ENCODE data around the gene TWIST2.

TWIST2 gene

DNA sequence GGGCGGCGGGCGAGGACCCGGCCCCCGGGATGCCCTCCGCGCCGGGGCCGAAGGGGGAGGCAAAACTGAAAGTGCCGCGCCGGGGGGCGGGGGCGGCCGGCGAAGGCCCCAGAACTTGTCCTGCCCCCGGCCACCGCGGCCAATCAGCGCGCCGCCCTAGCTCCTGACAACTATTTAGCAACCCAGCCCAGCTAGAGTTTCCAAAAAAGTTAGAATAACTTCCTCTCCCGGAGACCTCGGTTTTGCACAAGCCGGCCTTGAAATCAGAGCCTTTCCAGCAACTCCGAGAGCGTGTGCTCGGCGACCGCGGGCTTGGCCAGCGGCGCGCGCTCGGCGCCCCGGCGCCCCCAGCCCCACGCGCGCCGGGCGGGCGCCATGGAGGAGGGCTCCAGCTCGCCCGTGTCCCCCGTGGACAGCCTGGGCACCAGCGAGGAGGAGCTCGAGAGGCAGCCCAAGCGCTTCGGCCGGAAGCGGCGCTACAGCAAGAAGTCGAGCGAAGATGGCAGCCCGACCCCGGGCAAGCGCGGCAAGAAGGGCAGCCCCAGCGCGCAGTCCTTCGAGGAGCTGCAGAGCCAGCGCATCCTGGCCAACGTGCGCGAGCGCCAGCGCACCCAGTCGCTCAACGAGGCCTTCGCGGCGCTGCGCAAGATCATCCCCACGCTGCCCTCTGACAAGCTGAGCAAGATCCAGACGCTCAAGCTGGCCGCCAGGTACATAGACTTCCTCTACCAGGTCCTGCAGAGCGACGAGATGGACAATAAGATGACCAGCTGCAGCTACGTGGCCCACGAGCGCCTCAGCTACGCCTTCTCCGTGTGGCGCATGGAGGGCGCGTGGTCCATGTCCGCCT, at the start of gene TWIST2:
Gene TWIST2 (plus strand): TSS at position 245 of the 850 bp plus-strand sequence. CDS start 131 bp downstream, at position 376.
- DNase-seq (ENCODE audit: low read depth in 2 of 2, low spot score in 1 of 2) = no peak

DNA sequence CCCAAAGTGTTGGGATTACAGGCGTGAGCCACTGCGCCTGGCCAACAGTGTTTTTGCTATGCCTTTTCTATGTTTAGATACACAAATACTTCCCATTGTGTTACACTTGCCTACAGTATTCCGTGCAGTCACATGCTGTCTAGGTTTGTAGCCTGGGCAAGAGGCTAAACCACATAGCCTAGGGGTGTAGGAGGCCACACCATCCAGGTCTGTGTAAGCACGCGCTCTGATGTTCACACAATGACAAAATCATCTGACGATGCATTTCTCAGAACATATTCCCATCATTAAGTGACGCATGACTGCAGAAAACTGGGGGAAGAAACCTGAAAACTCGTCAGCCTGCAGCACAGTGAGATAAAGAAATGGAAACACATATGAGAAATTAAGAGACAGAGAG, 46.1 kb upstream of the TWIST2 start:
- DNase-seq (ENCODE audit: low read depth in 2 of 2, low spot score in 1 of 2) = no peak

DNA sequence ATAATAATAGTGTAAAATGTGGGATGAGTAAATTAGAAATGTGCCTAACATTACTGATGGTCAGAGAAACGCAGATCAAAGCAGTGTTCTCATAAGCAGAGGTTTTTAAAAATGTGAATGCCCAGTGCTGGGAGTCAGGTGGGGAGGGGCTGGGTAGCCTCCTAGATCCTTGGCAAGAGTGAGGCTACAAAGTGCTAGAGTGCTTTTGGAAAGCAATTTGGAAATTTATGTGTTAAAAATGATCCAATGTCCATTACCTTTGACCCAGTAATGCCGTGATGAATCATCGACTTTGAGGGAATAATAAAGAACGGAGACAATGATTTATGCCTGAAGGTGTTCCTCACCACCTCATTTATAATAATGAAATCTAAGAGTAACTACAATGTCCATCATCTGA, 44.9 kb upstream of the TWIST2 start:
- DNase-seq (ENCODE audit: low read depth in 2 of 2, low spot score in 1 of 2) = no peak

DNA sequence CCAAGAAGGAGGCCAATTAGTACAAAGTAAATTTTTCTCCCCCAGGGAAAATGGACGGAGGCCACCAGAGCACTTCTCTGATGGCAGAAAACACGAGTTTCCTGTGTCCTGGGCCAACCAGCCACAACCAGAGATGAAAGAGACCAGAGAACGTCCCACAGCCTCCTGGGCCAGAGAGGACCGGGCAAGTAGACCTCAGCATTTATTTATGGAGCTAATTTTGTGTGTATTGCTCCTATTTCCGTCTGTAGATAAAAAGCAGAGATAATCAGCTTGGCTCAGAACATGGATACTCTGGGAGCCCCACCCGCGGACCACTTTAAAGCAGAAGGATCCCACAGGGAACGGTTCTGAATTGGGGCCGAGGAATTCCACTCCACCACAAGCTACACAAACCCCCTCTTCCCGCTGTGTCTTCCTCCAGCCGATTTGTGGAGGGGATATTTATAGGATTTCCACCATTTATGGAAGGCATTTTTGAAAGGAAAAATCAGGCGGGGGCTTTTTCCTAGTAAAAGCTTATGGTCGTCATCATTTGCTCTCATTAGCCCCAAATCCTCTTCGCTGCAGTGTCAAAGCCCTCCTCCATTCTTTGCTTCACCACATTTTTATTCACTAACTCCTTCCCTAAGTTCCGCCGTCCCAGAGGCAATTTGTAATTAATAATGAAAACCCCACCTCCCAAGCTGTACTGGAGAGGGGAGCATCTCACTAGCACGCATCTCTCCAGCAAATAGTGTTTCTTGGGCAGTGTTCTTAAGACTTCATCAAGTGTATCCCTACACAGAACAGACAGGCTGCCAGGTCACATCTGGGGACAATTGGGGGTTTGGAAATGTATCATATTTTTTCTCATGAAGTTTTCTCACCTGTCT, 43.7 kb upstream of the TWIST2 start:
- no peak for DNase-seq (ENCODE audit: low read depth in 2 of 2, low spot score in 1 of 2)

DNA sequence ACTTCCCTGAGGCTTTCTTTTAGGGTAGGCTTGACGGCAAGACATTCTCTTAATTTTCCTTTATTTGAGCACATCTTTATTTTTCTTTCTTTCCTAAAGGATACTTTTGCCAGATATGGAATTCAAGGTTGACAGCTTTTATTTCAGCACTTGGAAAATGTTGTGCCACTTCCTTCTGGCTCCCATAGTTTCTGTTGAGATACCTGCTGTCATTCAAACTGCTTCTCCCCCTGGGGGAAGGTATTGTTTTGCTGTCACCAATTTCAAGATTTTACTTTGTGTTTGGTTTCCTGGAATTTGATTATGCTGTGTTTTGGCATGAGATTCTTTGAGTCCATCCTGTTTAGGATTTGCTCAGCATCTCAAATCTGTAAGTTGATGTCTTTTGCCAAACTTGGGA, 39.1 kb upstream of the TWIST2 start:
- no peak for DNase-seq (ENCODE audit: low read depth in 2 of 2, low spot score in 1 of 2)

DNA sequence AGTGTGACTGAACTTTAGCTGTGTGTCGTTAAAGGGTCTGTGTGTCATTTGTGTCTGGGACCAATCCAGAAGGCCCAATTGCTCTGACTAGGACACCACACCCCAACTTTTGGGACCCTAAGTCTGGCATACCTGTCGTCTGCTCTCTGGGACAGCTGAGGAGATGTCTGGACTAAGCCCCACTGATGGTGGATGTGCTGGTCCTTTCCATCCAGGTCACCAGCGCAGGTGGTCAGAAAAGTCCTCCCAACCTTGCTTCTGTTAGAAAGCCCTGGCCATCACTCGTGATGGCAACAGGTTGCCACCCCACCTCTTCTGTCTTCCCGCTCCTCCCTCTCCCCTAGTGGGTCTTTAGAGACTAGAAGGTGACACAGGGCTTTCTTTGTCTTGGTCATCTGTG, 37.6 kb upstream of the TWIST2 start:
- DNase-seq (ENCODE audit: low read depth in 2 of 2, low spot score in 1 of 2) = no peak

DNA sequence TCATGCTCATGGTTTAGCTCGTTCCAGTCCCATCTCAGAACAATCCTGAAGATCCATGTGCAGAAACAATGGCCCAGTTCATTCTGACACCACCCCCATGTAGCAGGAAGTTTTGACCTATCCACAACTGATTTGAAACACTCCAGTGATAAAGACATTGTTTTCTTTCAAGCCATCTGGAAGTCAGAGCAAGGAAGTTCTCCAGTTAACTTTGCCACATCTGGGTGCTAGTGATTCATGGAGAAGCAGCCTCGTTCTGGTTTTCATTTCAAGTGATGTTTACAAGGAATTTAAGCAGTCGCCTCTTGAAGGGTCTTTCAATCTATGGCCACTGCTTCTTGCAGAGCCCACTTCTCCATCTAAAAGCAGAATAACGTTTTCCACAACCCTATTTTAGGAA, 36.6 kb upstream of the TWIST2 start:
- no peak for DNase-seq (ENCODE audit: low read depth in 2 of 2, low spot score in 1 of 2)

DNA sequence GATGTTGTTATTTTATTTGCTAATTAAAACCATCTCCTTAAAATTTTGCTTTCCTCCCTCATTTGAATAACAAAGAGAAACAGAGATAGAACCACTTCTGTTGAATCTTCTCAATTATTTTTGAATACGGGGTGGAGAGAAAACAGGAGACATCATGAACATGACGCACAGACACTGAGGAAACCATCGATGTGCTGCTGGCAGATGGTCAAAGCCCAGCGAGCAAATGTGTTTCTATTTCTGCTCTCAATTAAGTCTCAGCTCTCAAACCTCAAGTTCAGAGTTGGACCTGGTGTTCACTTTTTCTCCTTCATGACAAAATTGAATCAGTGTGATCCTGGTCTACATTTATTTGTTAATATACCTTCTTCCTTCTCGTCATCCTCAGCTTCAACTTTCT, 36.1 kb upstream of the TWIST2 start:
- no peak for DNase-seq (ENCODE audit: low read depth in 2 of 2, low spot score in 1 of 2)

DNA sequence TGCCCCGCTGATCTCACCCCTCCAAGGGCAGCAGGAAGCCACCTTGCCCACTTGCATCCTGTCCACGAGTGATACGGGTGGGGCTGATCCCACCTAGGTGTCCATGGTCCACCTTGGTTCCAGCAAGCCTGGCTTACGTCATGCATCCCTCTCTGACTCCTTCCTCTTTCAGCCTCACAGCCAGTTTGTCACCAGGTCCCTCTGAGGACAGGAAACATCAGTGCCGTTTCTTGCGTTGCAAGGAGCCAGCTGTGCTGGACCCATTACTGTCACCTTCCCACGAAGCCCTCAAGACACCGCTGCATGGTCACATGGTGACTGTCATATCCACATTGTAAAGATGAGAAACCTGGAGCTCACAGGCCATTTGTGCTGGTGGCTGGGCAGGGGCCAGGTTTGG, 34.8 kb upstream of the TWIST2 start:
- DNase-seq (ENCODE audit: low read depth in 2 of 2, low spot score in 1 of 2) = no peak

DNA sequence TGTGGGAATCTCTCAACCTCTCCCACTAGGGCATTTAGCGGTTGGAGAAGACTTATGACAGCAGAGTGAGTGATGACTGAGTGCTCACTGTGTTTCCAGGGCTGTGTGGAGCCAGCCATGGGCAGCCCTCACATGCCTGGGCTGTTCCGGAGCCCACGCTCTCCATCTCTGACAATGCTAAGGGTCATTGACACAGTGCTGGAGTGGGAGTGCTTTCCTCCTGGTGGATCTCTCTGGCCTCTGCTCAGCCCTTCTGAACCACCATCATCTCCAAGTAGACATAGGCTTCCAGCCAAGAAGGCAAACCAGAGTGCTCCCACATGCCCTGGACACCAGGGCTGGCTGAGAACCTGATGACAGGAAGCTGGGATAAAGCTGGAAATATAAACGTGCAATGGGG, 33.1 kb upstream of the TWIST2 start:
- no peak for DNase-seq (ENCODE audit: low read depth in 2 of 2, low spot score in 1 of 2)

DNA sequence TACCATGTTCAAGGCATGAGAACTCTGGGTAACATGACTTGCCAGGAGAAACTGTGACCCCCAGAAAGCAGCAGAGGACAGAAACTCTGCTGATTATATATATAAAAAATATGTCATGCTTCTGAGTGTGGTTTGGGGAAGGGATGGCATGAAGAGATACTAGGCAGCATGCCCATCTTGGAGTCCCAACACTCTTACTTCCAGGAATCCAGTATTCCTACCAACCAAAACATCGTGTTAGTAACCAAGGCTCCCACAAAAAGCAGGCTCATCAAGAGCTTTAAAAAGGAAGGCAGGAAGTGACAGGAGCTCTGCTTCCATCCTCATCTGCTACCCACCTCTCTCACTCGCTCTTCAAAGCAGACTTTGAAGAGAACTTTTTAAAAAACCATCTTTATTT, 31.6 kb upstream of the TWIST2 start:
- no peak for DNase-seq (ENCODE audit: low read depth in 2 of 2, low spot score in 1 of 2)

DNA sequence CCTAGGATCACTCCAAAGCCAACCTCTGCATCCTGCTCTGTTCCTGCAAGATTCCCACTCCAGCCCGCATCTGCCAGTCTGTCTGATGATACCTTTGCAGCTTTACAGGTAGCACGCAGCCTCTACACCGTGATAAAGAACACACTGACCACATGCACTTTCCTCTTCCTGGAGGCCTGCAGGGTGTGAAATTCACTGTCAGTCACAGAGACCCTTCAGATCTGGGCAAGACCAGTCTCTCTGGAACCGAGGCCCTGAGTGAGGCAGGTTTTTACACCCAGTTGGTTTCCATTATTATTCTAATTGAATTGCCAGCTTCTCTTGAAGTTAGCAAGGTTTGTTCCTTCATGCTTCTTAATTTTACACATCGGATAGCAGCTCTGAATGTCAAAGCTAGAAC, 30.5 kb upstream of the TWIST2 start:
- no peak for DNase-seq (ENCODE audit: low read depth in 2 of 2, low spot score in 1 of 2)

DNA sequence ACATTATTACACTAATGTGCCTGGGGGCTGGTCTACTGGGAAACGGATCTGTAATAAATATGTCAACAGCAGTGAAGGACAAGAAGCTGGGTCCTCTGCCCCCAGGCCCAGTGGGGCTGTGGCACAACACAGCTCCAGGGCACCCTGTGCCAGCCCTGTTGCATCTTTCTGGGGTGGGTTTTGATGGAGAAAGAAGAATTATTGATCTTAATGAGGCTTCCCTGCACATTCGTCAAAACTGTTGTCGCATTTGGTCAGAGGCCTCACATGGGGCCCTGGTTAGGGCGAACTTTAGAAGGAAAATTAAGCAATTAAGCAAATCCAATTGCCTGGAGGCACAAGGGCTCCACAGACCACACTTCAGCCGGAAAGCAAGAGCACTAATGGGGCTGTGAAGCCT, 30.0 kb upstream of the TWIST2 start:
- DNase-seq (ENCODE audit: low read depth in 2 of 2, low spot score in 1 of 2) = no peak

DNA sequence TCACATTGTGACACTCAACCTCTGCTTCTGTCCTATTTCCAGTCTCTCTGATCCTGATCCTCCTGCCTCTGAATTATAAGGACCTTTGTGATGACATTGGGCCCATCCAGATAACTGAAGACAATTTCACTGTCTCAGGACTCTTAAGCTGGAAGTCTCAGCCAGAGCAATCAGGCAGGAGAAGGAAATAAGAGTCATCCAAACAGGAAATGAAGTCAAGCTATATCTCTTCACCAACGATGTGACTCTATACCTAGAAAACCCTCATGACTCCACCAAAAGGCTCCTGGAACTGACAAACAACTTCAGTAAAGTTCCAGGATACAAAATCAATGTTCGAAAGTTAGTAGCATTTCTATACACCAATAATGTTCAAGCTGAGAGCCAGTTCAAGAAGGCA, 29.3 kb upstream of the TWIST2 start:
- DNase-seq (ENCODE audit: low read depth in 2 of 2, low spot score in 1 of 2) = no peak

DNA sequence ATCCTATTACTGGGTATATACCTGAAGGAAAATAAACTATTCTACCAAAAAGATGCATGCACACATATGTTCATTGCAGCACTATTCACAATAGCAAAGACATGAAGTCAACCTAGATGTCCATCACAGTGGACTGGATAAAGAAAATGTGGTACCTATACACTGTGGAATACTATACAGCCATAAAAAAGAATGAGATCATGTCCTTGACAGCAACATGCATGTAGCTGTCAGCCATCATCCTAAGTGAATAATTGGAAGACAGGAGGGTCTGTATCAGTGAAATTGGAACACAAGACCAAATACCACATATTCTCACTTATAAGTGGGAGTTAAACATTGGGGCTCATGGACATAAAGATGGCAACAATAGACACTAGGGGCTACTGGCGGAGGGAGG, 27.7 kb upstream of the TWIST2 start:
- DNase-seq (ENCODE audit: low read depth in 2 of 2, low spot score in 1 of 2) = no peak

DNA sequence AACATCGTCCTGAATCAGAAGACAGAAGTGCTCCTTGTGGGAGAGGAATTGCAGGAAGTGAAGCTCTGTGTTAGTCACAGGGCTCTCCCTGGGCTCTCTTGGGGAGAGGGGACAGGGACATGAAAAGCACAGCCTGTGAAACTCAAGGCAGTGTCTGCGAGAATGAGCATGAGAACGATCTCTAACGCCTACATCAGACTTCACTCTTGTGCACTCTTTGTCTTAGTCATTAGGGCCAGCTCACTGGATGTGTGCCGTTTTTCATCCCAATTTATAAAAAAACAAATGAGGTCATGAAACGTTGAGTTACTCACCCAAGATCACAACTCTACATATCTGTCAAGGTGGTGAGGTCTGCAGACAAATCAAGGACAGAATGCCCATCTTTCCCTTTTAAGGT, 27.0 kb upstream of the TWIST2 start:
- DNase-seq (ENCODE audit: low read depth in 2 of 2, low spot score in 1 of 2) = no peak

DNA sequence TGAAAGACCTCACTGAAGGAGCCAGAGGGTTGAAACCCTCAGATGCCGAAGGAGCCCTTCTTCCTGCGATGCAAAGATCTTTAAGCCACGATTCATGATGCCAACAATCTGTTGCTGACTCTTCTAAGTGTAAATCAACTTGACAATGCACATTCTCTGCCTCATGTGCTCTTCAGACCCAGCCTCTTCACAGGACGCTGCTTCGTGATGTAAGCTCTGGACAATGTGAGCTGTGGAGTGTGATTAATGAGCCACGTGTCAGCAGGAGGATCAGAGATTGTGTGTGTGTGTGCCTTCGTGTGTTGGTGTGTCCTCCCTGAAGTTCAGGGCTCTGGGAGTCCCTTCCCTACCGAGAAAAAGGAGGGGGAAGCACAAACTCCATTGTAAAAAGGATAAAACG, 26.5 kb upstream of the TWIST2 start:
- DNase-seq (ENCODE audit: low read depth in 2 of 2, low spot score in 1 of 2) = no peak

DNA sequence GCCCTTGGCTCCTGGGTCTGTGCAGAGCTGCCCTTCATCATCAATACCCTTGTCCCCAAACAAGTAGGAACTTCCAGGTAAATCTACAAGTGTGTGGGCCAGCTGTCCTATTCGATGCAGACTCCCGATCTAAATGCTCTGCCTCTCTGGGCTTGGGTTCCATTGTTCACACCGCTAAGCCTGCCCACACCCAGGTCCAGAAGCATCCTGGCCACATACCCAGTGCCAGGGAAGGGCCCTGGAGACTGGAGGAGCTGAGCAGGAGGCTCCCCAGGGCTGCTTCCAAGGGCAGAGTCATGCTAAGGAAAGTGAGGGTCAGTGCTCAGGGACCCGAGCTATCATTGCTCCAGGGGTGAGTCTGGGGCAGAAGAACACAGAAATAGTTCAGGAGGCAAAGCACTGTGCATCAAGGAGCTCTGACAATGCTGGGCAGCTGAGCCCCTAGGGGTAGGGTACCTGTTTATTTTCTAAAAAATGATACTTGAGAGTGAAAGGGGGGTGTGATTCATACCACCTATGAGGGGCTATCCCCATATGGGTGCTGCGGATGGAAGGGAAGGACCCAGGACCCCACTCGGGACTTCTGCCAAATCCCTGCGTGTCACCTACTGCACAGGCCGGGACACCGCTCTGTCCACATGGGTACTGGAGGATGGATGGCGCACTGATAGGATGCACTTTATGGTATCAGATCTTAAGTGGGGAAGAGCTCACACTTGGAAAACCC, 25.8 kb upstream of the TWIST2 start:
- no peak for DNase-seq (ENCODE audit: low read depth in 2 of 2, low spot score in 1 of 2)

DNA sequence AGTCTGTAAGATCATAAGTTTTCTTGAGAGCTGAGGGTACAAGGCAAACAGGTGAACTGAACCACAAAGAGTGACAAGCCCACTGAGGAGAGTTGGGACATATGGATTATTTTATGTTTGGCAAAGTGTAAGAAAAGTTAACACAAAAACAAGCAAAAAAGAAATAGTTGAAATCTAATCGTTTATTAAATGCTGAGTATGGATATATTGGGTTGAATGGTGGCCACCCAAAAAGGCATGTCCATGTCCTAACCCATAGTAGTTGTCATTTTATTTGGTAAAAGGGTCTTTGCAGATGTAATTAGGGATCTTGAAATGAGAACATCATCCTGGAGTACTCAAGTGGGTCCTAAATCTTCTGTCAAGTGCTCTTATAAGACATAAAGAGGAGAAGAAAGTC, 24.9 kb upstream of the TWIST2 start:
- DNase-seq (ENCODE audit: low read depth in 2 of 2, low spot score in 1 of 2) = no peak

DNA sequence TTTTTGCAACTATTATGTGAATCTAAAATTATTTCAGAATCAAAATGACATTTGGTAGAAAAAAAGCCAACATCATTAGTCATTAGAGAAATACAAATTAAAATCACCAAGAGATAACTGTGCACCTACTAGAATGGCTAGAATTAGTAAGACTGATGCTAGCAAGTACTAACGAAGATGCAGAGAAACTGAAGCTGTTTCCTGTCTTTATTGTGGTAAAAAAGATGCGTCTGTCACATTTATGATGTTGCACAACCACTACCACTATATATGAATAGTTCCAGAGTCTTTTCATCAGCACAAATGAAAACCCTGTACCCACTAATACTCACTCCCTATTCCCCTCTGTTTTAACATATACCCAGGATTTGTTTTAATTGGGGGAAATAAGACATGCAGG, 16.7 kb upstream of the TWIST2 start:
- no peak for DNase-seq (ENCODE audit: low read depth in 2 of 2, low spot score in 1 of 2)

DNA sequence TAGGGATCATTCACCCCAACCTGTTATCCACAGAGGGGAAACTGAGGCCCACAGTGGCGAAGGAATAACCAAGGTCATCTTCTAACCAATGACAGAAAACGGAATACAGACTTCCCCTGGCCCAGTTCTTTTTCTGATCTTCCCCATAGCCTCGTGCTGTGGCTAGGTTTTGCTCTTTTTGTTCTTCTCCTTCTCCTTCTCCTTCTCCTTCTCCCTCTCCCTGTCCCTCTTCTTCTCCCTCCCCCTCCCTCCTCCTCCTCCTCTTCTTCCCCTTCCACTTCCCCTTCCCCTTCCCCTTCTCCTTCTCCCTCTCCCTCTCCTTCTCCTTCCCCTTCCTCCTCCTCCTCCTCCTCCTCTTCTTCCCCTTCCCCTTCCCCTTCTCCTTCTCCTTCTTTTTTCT, 12.9 kb upstream of the TWIST2 start:
- DNase-seq (ENCODE audit: low read depth in 2 of 2, low spot score in 1 of 2) = no peak
